Right lobe of liver (tissue), 6 donors: ENCODE results near the gene REM2. TPM values are rescaled to one million over a fixed set of nuclear protein-coding genes. Genes with fewer than 3 reads are reported as not detected.

ENCODE experiments used
- ATAC-seq, 4 donors: fragments of 200-7000 bp; cut with Tn5 transposase; one replicate each; pipeline ENCODE4 v1.9.1; 2020; ENCODE audit warnings: mild to moderate bottlenecking in 4 of 4, moderate library complexity in 4 of 4
- DNase-seq, 3 donors: peaks; one replicate each; pipeline ENCODE4 v3.0.0-alpha.2; 2020
- H3K27ac ChIP-seq, 3 donors: fragments of 200-600 bp; one replicate each; pipeline ENCODE4 v1.8.0; 2022
- H3K27me3 ChIP-seq, 2 donors: fragments of 200-600 bp; one replicate each; pipeline ENCODE4 v1.8.0; 2022
- H3K36me3 ChIP-seq, 4 donors: fragments of 200-600 bp; sonication (generic) in 1 of 4; one replicate each; pipeline versions ENCODE4 v1.5.1 to v1.8.0; 2017 to 2022; ENCODE audit warnings: control low read depth in 1 of 4
- H3K4me1 ChIP-seq, 4 donors: fragments of 200-600 bp; sonication (generic) in 1 of 4; one replicate each; pipeline versions ENCODE4 v1.5.1 to v1.8.0; 2017 to 2022; ENCODE audit warnings: control low read depth in 1 of 4
- H3K4me3 ChIP-seq, 3 donors: fragments of 200-600 bp; one replicate each; pipeline ENCODE4 v1.8.0; 2022
- H3K9me3 ChIP-seq, 4 donors: fragments of 200-600 bp; sonication (generic) in 1 of 4; one replicate each; pipeline versions ENCODE4 v1.5.1 to v1.8.0; 2017 to 2022; ENCODE audit warnings: control low read depth in 1 of 4
- CTCF ChIP-seq, 4 donors: fragments of 200-600 bp in 3 of 4; fragments of 450-650 bp in 1 of 4; IDR thresholded peaks; one replicate each; pipeline versions ENCODE4 v1.5.1 to v1.8.0; 2016 to 2022; ENCODE audit warnings: antibody characterized with exemption in 4 of 4, mild to moderate bottlenecking in 2 of 4
- POLR2A ChIP-seq: fragments of 450-650 bp; IDR thresholded peaks from one replicate; pipeline ENCODE4 v1.6.1; 2017; ENCODE audit warnings: antibody characterized with exemption, mild to moderate bottlenecking
- WGBS: methylation state at CpG from one replicate; pipeline ENCODE4 v1.1.6; 2018; ENCODE audit warnings: low coverage, low lambda C conversion rate; ENCODE audit not compliant: insufficient coverage; ENCODE audit errors: missing lambda C conversion rate; 5-methylcytosine and 5-hydroxymethylcytosine counted together
- intact Hi-C, 2 donors: fragments of 100-400 bp; cut with DNase I; formaldehyde crosslinking; loops; one replicate each; pipeline versions ENCODE4 v1.11.2 to v1.14.1; 2022
- total RNA-seq, 6 experiments: library from RNA; depleted of rRNA in 2 of 6; stranded (reverse); fragments of >200 nt in 2 of 6; fragmentation: NEBNext Ultra II Directional in 3 of 6; extraction: Animal tissue kit (Norgen Biotek cat#: 25700) in 3 of 6; gene quantifications; one replicate each; pipeline versions ENCODE4 v1.1.0 to v1.2.4, GENCODE V29; 2016 to 2023
- donor health status: DM: no; HTN: yes; CAD: no.
- donor health status: DM: no; HTN: no; CAD: no.
- donor health status: DM: no; HTN: no; CAD: no.
- donor health status: DM: no; HTN: yes; CAD: no.
- donor health status: DM: no; HTN: yes; CAD: no.

Gene REM2
- total RNA-seq, 6 experiments from 2014 or later, result 0.10 to 0.12 TPM; not detected in 4

GRCh38 chr14:22922294-22922693, 39.3 kb downstream of the REM2 start:
- peaks cover 0 to 6% (median 2%) of the 10 kb centered on the region in 4 donors for H3K4me1 ChIP-seq
- WGBS, result 66% methylated on average over 2 of the region's 2 CpGs

GRCh38 chr14:22923746-22924145, 40.7 kb downstream of the REM2 start:
- Histone ChIP-seq H3K9me3 (no peaks in the 10 kb centered on the region), H3K27ac (no peak overlapping the region), H3K36me3 (peaks cover 0 to 62% (median 21%) of the 10 kb centered on the region in 4 donors), H3K4me1 (peaks cover 0 to 17% (median 0%) of the 10 kb centered on the region in 4 donors), H3K27me3 (no peaks in the 10 kb centered on the region), H3K4me3 (no peak overlapping the region)
- TF ChIP-seq POLR2A, result no peak
- TF ChIP-seq CTCF (IDR thresholded peaks at IDR 0.05), result no peak
- 95% methylated on average over 5 of the region's 5 CpGs for WGBS
- no peak for DNase-seq
- intact Hi-C loops, result no loop called here
- no peak for ATAC-seq

More at GRCh38 chr14:22922294-22922693, 39.3 kb downstream of the REM2 start:
- no peak for ATAC-seq
- no peak overlapping the region for H3K4me3 ChIP-seq
- peaks cover 0 to 62% (median 21%) of the 10 kb centered on the region in 4 donors for H3K36me3 ChIP-seq
- DNase-seq, result no peak
- no peak for TF ChIP-seq POLR2A
- TF ChIP-seq CTCF (IDR thresholded peaks at IDR 0.05), result no peak
- no peak overlapping the region for H3K27ac ChIP-seq
- intact Hi-C loops, result no loop called here
- H3K9me3 ChIP-seq, result no peaks in the 10 kb centered on the region
- no peaks in the 10 kb centered on the region for H3K27me3 ChIP-seq

GRCh38 chr14:22925513-22925912, 42.5 kb downstream of the REM2 start:
- Histone ChIP-seq H3K27ac (no peak overlapping the region), H3K9me3 (no peaks in the 10 kb centered on the region), H3K4me1 (peaks cover 0 to 16% (median 0%) of the 10 kb centered on the region in 4 donors), H3K4me3 (no peak overlapping the region), H3K27me3 (no peaks in the 10 kb centered on the region), H3K36me3 (peaks cover 0 to 58% (median 21%) of the 10 kb centered on the region in 4 donors)
- no peak for TF ChIP-seq CTCF (IDR thresholded peaks at IDR 0.05)
- TF ChIP-seq POLR2A, result no peak
- no peak for DNase-seq
- intact Hi-C loops, result no loop called here
- no peak for ATAC-seq
- 96% methylated on average over 8 of the region's 8 CpGs for WGBS

- Histone ChIP-seq H3K27me3 (no peaks in the 10 kb centered on the region), H3K36me3 (peaks cover 0 to 51% (median 15%) of the 10 kb centered on the region in 4 donors), H3K27ac (no peak overlapping the region), H3K4me3 (no peak overlapping the region), H3K9me3 (no peaks in the 10 kb centered on the region), H3K4me1 (peaks cover 0 to 16% (median 0%) of the 10 kb centered on the region in 4 donors)
- no peak for TF ChIP-seq POLR2A
- TF ChIP-seq CTCF (IDR thresholded peaks at IDR 0.05), result no peak
- ATAC-seq (no peak), DNase-seq (no peak)
- WGBS, result 83% methylated on average over 3 of the region's 4 CpGs
- intact Hi-C loops, result no loop called here
Measured at GRCh38 chr14:22926316-22926715, 43.3 kb downstream of the REM2 start.
